ENCODE results near the gene AGFG1.

The AGFG1 gene

GRCh38 chr2:227504700-227505099 is 32.7 kb downstream of the AGFG1 start:
- TF ChIP-seq, protein P1, sequence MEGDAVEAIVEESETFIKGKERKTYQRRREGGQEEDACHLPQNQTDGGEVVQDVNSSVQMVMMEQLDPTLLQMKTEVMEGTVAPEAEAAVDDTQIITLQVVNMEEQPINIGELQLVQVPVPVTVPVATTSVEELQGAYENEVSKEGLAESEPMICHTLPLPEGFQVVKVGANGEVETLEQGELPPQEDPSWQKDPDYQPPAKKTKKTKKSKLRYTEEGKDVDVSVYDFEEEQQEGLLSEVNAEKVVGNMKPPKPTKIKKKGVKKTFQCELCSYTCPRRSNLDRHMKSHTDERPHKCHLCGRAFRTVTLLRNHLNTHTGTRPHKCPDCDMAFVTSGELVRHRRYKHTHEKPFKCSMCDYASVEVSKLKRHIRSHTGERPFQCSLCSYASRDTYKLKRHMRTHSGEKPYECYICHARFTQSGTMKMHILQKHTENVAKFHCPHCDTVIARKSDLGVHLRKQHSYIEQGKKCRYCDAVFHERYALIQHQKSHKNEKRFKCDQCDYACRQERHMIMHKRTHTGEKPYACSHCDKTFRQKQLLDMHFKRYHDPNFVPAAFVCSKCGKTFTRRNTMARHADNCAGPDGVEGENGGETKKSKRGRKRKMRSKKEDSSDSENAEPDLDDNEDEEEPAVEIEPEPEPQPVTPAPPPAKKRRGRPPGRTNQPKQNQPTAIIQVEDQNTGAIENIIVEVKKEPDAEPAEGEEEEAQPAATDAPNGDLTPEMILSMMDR (IDR thresholded peaks at IDR 0.05; ENCODE audit: control insufficient read depth, extremely low read depth, insufficient read depth): no peak
- H3K4me3 ChIP-seq (ENCODE audit: low read depth, low read length): no peak overlapping the region
- no peak for DNase-seq (ENCODE audit: low read depth)

GRCh38 chr2:227506456-227506855 is 34.5 kb downstream of the AGFG1 start:
- DNase-seq (ENCODE audit: low read depth): no peak
- no peak overlapping the region for H3K4me3 ChIP-seq (ENCODE audit: low read depth, low read length)
- TF ChIP-seq, protein P1 (IDR thresholded peaks at IDR 0.05; ENCODE audit: control insufficient read depth, extremely low read depth, insufficient read depth): no peak

DNA sequence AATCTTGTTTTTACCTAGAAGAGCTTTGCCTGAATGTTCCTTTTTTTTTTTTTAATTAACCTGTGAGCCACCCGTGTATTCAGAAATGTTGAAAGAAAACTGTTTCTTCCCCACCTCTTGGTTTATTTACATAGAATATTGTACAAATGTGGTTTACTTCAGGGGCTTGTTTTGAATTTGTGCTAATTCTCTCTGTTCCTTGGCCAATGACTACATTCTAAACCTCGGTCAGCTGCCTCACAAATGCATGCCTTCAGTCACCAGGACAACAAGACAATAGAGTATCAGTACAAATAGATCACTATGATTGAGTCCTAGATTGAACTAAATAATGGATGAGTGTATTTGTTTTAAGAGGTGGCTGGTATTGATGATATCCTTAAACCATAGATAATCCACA is 36.0 kb downstream of the AGFG1 start:
- no peak for DNase-seq (ENCODE audit: low read depth)
- TF ChIP-seq, protein P1 (IDR thresholded peaks at IDR 0.05; ENCODE audit: control insufficient read depth, extremely low read depth, insufficient read depth): no peak
- H3K4me3 ChIP-seq (ENCODE audit: low read depth, low read length): no peak overlapping the region

DNA sequence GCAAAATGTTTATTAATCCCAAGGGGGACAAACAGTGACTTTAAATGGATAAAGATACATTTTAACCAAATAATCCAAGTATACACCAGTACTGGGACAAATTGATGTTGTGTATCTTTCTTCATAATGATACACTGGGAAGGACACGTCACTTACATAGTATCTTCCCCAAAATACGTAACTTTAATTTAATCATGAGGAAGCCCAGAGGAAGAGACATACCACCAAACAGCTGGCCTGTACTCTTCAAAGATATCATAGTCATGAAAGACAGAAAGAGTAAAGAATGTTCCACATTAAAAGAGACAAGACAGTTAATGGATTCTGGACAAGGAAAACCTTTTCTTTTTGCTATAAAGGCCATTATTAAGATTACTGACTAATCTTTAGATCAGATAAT is 37.1 kb downstream of the AGFG1 start:
- no peak overlapping the region for H3K4me3 ChIP-seq (ENCODE audit: low read depth, low read length)
- DNase-seq (ENCODE audit: low read depth): no peak
- TF ChIP-seq, protein P1 (IDR thresholded peaks at IDR 0.05; ENCODE audit: control insufficient read depth, extremely low read depth, insufficient read depth): no peak

DNA sequence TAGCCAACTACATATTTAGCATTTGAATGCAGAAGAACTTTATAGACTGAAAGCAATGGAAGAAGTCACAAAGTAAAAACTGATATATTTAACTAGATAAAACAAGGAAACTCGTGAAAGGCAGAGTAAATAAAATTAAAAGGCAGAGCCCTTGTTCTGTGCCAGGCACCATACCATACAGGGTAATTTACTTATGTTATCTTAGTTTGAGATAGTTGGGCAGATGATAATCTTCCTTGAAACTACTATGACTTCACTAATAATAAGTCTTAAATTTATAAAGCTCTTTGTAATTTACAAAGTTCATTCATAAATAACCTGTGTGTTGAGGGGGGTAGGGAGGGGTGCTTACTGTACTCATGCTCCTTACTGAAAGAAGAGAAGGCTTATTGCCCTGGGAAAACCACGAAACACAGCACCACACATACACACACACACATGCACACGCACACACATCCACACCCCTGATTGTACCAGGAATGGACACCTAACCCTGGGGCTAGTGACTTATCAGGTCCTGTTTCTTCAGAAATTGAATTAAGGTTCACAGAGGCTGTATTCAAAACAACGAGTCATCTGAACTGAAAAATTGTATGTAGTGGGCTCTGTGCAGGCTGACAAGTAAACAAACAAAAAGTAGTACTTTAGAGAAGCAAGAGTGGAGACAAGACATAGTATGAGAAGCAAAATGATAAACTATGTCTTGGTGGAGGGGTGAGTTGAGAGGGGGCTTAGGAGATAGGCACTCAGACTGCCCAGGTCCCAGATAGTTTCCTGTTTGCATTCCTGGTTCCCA is 38.1 kb downstream of the AGFG1 start:
- peak; percentile 81 for DNase-seq (ENCODE audit: low read depth)
- peak overlapping the region; percentile 38 for H3K4me3 ChIP-seq (ENCODE audit: low read depth, low read length)
- TF ChIP-seq, protein P1 (IDR thresholded peaks at IDR 0.05; ENCODE audit: control insufficient read depth, extremely low read depth, insufficient read depth): no peak

- TF ChIP-seq, protein P1 (IDR thresholded peaks at IDR 0.05; ENCODE audit: control insufficient read depth, extremely low read depth, insufficient read depth): no peak
- H3K4me3 ChIP-seq (ENCODE audit: low read depth, low read length): peak overlapping the region; percentile 38
- DNase-seq (ENCODE audit: low read depth): no peak
Observed at GRCh38 chr2:227510620-227510958, 38.6 kb downstream of the AGFG1 start.
